ENCODE results near the gene ERG. TPM values are rescaled to one million over a fixed set of nuclear protein-coding genes. Genes with fewer than 3 reads are reported as not detected.

ERG gene
- total and polyA plus RNA-seq, 9 donors, result 13.5 to 20.7 (median 16.8) TPM

GRCh38 chr21:38478782-38479181 is 19.5 kb downstream of the ERG start:
- Histone ChIP-seq H3K27ac (ENCODE audit: low read length) (no peak overlapping the region), H3K4me3 (ENCODE audit: low read length) (no peak overlapping the region), H3K27me3 (ENCODE audit: control insufficient read depth, insufficient read depth, low read length) (peaks cover 8% of the 10 kb centered on the region), H3K9me3 (replicated peaks; ENCODE audit: control insufficient read depth, low read depth, low read length) (no peaks in the 10 kb centered on the region), H3K4me1 (ENCODE audit: control insufficient read depth, insufficient read depth, low read length) (peaks cover 13% of the 10 kb centered on the region), H3K36me3 (ENCODE audit: control insufficient read depth, insufficient read depth, low read length) (no peaks in the 10 kb centered on the region)
- 80% methylated on average over 2 of the region's 4 CpGs for WGBS (ENCODE audit: insufficient coverage)
- no peak for DNase-seq

- Histone ChIP-seq H3K27me3 (ENCODE audit: control insufficient read depth, insufficient read depth, low read length) (peaks cover 10% of the 10 kb centered on the region), H3K27ac (ENCODE audit: low read length) (peak overlapping the region; percentile 37), H3K36me3 (ENCODE audit: control insufficient read depth, insufficient read depth, low read length) (no peaks in the 10 kb centered on the region), H3K4me1 (ENCODE audit: control insufficient read depth, insufficient read depth, low read length) (peaks cover 19% of the 10 kb centered on the region), H3K9me3 (replicated peaks; ENCODE audit: control insufficient read depth, low read depth, low read length) (no peaks in the 10 kb centered on the region), H3K4me3 (ENCODE audit: low read length) (no peak overlapping the region)
- DNase-seq, result no peak
- WGBS (ENCODE audit: insufficient coverage), result 97% methylated on average over 3 of the region's 9 CpGs
These were observed 21.1 kb downstream of the ERG start for GRCh38 chr21:38477226-38477625.

GRCh38 chr21:38476385-38476784 is 21.9 kb downstream of the ERG start:
- H3K4me3 ChIP-seq (ENCODE audit: low read length), result no peak overlapping the region
- peak overlapping the region; percentile 86 for H3K27ac ChIP-seq (ENCODE audit: low read length)
- peak; percentile 60 for DNase-seq
- peaks cover 20% of the 10 kb centered on the region for H3K4me1 ChIP-seq (ENCODE audit: control insufficient read depth, insufficient read depth, low read length)
- peaks cover 10% of the 10 kb centered on the region for H3K27me3 ChIP-seq (ENCODE audit: control insufficient read depth, insufficient read depth, low read length)
- no peaks in the 10 kb centered on the region for H3K36me3 ChIP-seq (ENCODE audit: control insufficient read depth, insufficient read depth, low read length)
- H3K9me3 ChIP-seq (replicated peaks; ENCODE audit: control insufficient read depth, low read depth, low read length), result no peaks in the 10 kb centered on the region
- WGBS (ENCODE audit: insufficient coverage), result 49% methylated on average over 3 of the region's 12 CpGs

GRCh38 chr21:38475519-38475918 is 22.8 kb downstream of the ERG start:
- DNase-seq, result no peak
- H3K4me1 ChIP-seq (ENCODE audit: control insufficient read depth, insufficient read depth, low read length), result peaks cover 20% of the 10 kb centered on the region
- no peaks in the 10 kb centered on the region for H3K36me3 ChIP-seq (ENCODE audit: control insufficient read depth, insufficient read depth, low read length)

GRCh38 chr21:38474796-38475195 is 23.5 kb downstream of the ERG start:
- H3K27ac ChIP-seq (ENCODE audit: low read length), result peak overlapping the region; percentile 86
- H3K9me3 ChIP-seq (replicated peaks; ENCODE audit: control insufficient read depth, low read depth, low read length), result no peaks in the 10 kb centered on the region
- no peak for DNase-seq
- WGBS (ENCODE audit: insufficient coverage), result 100% methylated on average over 2 of the region's 8 CpGs
- no peak overlapping the region for H3K4me3 ChIP-seq (ENCODE audit: low read length)
- no peaks in the 10 kb centered on the region for H3K36me3 ChIP-seq (ENCODE audit: control insufficient read depth, insufficient read depth, low read length)
- peaks cover 10% of the 10 kb centered on the region for H3K27me3 ChIP-seq (ENCODE audit: control insufficient read depth, insufficient read depth, low read length)
- H3K4me1 ChIP-seq (ENCODE audit: control insufficient read depth, insufficient read depth, low read length), result peaks cover 20% of the 10 kb centered on the region

More at GRCh38 chr21:38475519-38475918, 22.8 kb downstream of the ERG start:
- Histone ChIP-seq H3K9me3 (replicated peaks; ENCODE audit: control insufficient read depth, low read depth, low read length) (no peaks in the 10 kb centered on the region), H3K4me3 (ENCODE audit: low read length) (no peak overlapping the region), H3K27ac (ENCODE audit: low read length) (peak overlapping the region; percentile 86), H3K27me3 (ENCODE audit: control insufficient read depth, insufficient read depth, low read length) (peaks cover 10% of the 10 kb centered on the region)
- WGBS (ENCODE audit: insufficient coverage), result 52% methylated on average over 6 of the region's 6 CpGs

- Histone ChIP-seq H3K4me3 (ENCODE audit: low read length) (no peak overlapping the region), H3K27me3 (ENCODE audit: control insufficient read depth, insufficient read depth, low read length) (peaks cover 10% of the 10 kb centered on the region), H3K9me3 (replicated peaks; ENCODE audit: control insufficient read depth, low read depth, low read length) (no peaks in the 10 kb centered on the region), H3K27ac (ENCODE audit: low read length) (peak overlapping the region; percentile 79), H3K36me3 (ENCODE audit: control insufficient read depth, insufficient read depth, low read length) (no peaks in the 10 kb centered on the region), H3K4me1 (ENCODE audit: control insufficient read depth, insufficient read depth, low read length) (peaks cover 20% of the 10 kb centered on the region)
- 45% methylated on average over 4 of the region's 7 CpGs for WGBS (ENCODE audit: insufficient coverage)
- peak; percentile 53 for DNase-seq
These were observed 24.2 kb downstream of the ERG start for GRCh38 chr21:38474124-38474523.

- Histone ChIP-seq H3K4me1 (ENCODE audit: control insufficient read depth, insufficient read depth, low read length) (peaks cover 20% of the 10 kb centered on the region), H3K4me3 (ENCODE audit: low read length) (no peak overlapping the region)
These were observed 25.7 kb downstream of the ERG start for GRCh38 chr21:38472412-38473108.

GRCh38 chr21:38471766-38472165 is 26.5 kb downstream of the ERG start:
- no peak overlapping the region for H3K4me3 ChIP-seq (ENCODE audit: low read length)
- peaks cover 20% of the 10 kb centered on the region for H3K4me1 ChIP-seq (ENCODE audit: control insufficient read depth, insufficient read depth, low read length)
- DNase-seq, result no peak
- H3K27ac ChIP-seq (ENCODE audit: low read length), result peak overlapping the region; percentile 76
- WGBS (ENCODE audit: insufficient coverage), result no CpG with 5 or more reads among the region's 5 CpGs
- peaks cover 10% of the 10 kb centered on the region for H3K27me3 ChIP-seq (ENCODE audit: control insufficient read depth, insufficient read depth, low read length)
- no peaks in the 10 kb centered on the region for H3K36me3 ChIP-seq (ENCODE audit: control insufficient read depth, insufficient read depth, low read length)
- H3K9me3 ChIP-seq (replicated peaks; ENCODE audit: control insufficient read depth, low read depth, low read length), result no peaks in the 10 kb centered on the region

More at GRCh38 chr21:38472412-38473108, 25.7 kb downstream of the ERG start:
- Histone ChIP-seq H3K27me3 (ENCODE audit: control insufficient read depth, insufficient read depth, low read length) (peaks cover 10% of the 10 kb centered on the region), H3K36me3 (ENCODE audit: control insufficient read depth, insufficient read depth, low read length) (no peaks in the 10 kb centered on the region), H3K9me3 (replicated peaks; ENCODE audit: control insufficient read depth, low read depth, low read length) (no peaks in the 10 kb centered on the region), H3K27ac (ENCODE audit: low read length) (peak overlapping the region; percentile 76)
- peak; percentile 69 for DNase-seq
- 29% methylated on average over 15 of the region's 23 CpGs for WGBS (ENCODE audit: insufficient coverage)

GRCh38 chr21:38470755-38471154 is 27.5 kb downstream of the ERG start:
- Histone ChIP-seq H3K27ac (ENCODE audit: low read length) (no peak overlapping the region), H3K9me3 (replicated peaks; ENCODE audit: control insufficient read depth, low read depth, low read length) (no peaks in the 10 kb centered on the region), H3K4me3 (ENCODE audit: low read length) (no peak overlapping the region), H3K27me3 (ENCODE audit: control insufficient read depth, insufficient read depth, low read length) (peaks cover 5% of the 10 kb centered on the region), H3K36me3 (ENCODE audit: control insufficient read depth, insufficient read depth, low read length) (no peaks in the 10 kb centered on the region), H3K4me1 (ENCODE audit: control insufficient read depth, insufficient read depth, low read length) (peaks cover 17% of the 10 kb centered on the region)
- no peak for DNase-seq
- 33% methylated on average over 1 of the region's 3 CpGs for WGBS (ENCODE audit: insufficient coverage)

- no CpG with 5 or more reads among the region's 1 CpG for WGBS (ENCODE audit: insufficient coverage)
- H3K9me3 ChIP-seq (replicated peaks; ENCODE audit: control insufficient read depth, low read depth, low read length), result no peaks in the 10 kb centered on the region
- peaks cover 10% of the 10 kb centered on the region for H3K4me1 ChIP-seq (ENCODE audit: control insufficient read depth, insufficient read depth, low read length)
- no peak for DNase-seq
- no peaks in the 10 kb centered on the region for H3K36me3 ChIP-seq (ENCODE audit: control insufficient read depth, insufficient read depth, low read length)
- H3K27me3 ChIP-seq (ENCODE audit: control insufficient read depth, insufficient read depth, low read length), result peaks cover 2% of the 10 kb centered on the region
- no peak overlapping the region for H3K27ac ChIP-seq (ENCODE audit: low read length)
- H3K4me3 ChIP-seq (ENCODE audit: low read length), result no peak overlapping the region
These were observed 28.6 kb downstream of the ERG start for GRCh38 chr21:38469642-38470041.
